ENCODE data around the gene C10orf62. TPM values are rescaled to one million over a fixed set of nuclear protein-coding genes. Genes with fewer than 3 reads are reported as not detected.

Gene C10orf62
- total RNA-seq, 1 experiment from 2014 or later = not detected

- H3K4me1 ChIP-seq = peaks cover 17% of the 10 kb centered on the region
- no peaks in the 10 kb centered on the region for H3K36me3 ChIP-seq (ENCODE audit: control insufficient read depth, insufficient read depth, low read length)
- H3K9me3 ChIP-seq = no peaks in the 10 kb centered on the region
- H3K27me3 ChIP-seq (replicated peaks; ENCODE audit: control insufficient read depth, insufficient read depth, low read length) = no peaks in the 10 kb centered on the region
- DNase-seq = no peak
- ChIA-PET CTCF (no interaction called here), POLR2A (no interaction called here)
- no peak overlapping the region for H3K27ac Mint-ChIP-seq (ENCODE audit: unreplicated experiment)
- intact Hi-C loops (cut with micrococcal nuclease; ENCODE audit: unreplicated experiment) = no loop called here
- H3K4me3 ChIP-seq (ENCODE audit: low read depth, low read length) = no peak overlapping the region
- H3K9me3 Mint-ChIP-seq (ENCODE audit: unreplicated experiment) = no peaks in the 10 kb centered on the region
- no peaks in the 10 kb centered on the region for H3K36me3 Mint-ChIP-seq (ENCODE audit: insufficient read depth, unreplicated experiment)
- no peak for TF ChIP-seq CTCF (IDR thresholded peaks at IDR 0.05; ENCODE audit: insufficient read depth in 1 of 2, low read depth in 1 of 2, low read length in 1 of 2, severe bottlenecking in 1 of 2, unreplicated experiment in 1 of 2)
- no peaks in the 10 kb centered on the region for H3K27me3 Mint-ChIP-seq (ENCODE audit: insufficient read depth, unreplicated experiment)
- H3K4me3 Mint-ChIP-seq (ENCODE audit: unreplicated experiment) = no peak overlapping the region
- H3K4me1 Mint-ChIP-seq (ENCODE audit: low read depth, unreplicated experiment) = peaks cover 10% of the 10 kb centered on the region
- no TSS peak for BruUV-seq (replicated peaks)
Measured at GRCh38 chr10:97582169-97582568, 7.4 kb upstream of the C10orf62 start.

DNA sequence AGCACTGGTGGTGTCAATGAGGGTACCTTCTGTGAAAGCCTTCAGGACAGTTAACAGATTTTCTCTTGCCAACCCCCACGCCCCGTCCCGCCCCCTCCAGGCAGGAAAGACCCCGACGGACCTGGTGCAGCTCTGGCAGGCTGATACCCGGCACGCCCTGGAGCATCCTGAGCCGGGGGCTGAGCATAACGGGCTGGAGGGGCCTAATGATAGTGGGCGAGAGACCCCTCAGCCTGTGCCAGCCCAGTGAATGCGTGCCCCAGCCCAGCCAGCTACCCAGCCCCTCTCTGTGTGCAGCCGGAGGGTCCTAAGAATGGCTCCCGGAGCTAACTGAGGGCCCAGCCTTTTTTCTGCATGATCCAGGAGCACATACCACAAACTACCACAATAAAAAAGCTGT lies 6.0 kb upstream of the C10orf62 start:
- H3K9me3 Mint-ChIP-seq (ENCODE audit: unreplicated experiment) = no peaks in the 10 kb centered on the region

DNA sequence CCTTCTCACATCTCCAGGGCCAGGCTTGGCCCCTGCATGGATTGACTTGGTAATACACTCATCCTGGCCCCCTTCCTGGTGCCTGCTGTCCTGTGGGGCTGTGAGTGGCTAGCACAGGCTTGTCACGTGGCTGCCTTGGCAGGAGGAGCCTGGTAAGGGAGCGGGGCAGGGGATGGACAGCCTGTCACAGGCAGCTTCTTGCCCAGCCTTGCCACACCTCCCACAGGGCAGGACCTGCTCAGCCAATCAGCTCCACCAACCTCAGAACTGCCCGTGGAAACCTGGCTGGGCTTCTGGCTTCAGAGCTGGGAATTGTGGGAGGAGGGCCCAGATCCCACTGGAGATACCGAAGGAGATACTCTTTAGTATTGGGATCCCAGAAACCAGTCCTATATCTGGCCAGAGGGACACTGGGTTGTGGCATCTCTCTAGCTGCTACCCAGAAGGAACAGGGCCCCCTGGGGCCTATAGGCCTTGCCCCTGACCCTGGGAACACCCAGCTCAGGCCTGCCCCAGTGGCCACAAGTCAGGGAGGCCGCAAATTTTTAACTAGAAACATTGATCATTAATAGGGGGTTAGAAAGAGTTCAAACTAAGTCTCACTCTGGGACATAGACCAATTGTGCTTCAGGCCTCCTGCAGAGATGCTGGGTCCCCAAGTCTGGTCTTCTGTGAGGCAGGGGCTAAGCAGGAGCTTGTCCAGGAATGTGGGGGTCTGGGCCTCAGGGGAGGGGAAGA lies 5.3 kb upstream of the C10orf62 start, which contains the start of gene HOGA1:
Gene HOGA1 (plus strand): TSS at position 330 of the 738 bp plus-strand sequence. CDS start 315 bp downstream, at position 645.
- Mint-ChIP-seq H3K27ac (ENCODE audit: unreplicated experiment) (peak within 1 kb of the TSS; percentile 21), H3K9me3 (ENCODE audit: unreplicated experiment) (no peaks in the 10 kb centered on the region), H3K27me3 (ENCODE audit: insufficient read depth, unreplicated experiment) (no peaks in the 10 kb centered on the region), H3K36me3 (ENCODE audit: insufficient read depth, unreplicated experiment) (no peaks in the 10 kb centered on the region), H3K4me1 (ENCODE audit: low read depth, unreplicated experiment) (peaks cover 10% of the 10 kb centered on the region), H3K4me3 (ENCODE audit: unreplicated experiment) (no peak within 1 kb of the TSS)
- TF ChIP-seq CTCF (IDR thresholded peaks at IDR 0.05; ENCODE audit: insufficient read depth in 1 of 2, low read depth in 1 of 2, low read length in 1 of 2, severe bottlenecking in 1 of 2, unreplicated experiment in 1 of 2) = no peak
- Histone ChIP-seq H3K4me1 (peaks cover 25% of the 10 kb centered on the region), H3K4me3 (ENCODE audit: low read depth, low read length) (no peak within 1 kb of the TSS), H3K36me3 (ENCODE audit: control insufficient read depth, insufficient read depth, low read length) (no peaks in the 10 kb centered on the region), H3K27me3 (replicated peaks; ENCODE audit: control insufficient read depth, insufficient read depth, low read length) (no peaks in the 10 kb centered on the region), H3K9me3 (no peaks in the 10 kb centered on the region)
- intact Hi-C loops (cut with micrococcal nuclease; ENCODE audit: unreplicated experiment) = no loop called here
- no TSS peak for BruUV-seq (replicated peaks)
- ChIA-PET POLR2A (no interaction called here), CTCF (interaction anchor here (1.1 to 2.6 kb wide), 2 partner anchors 12 to 99 kb away, joined by 3 to 15 read pairs; partner anchors contain the start of gene ANKRD2)
- DNase-seq = peak; percentile 28 to 62

More for the DNA sequence above, 6.0 kb upstream of the C10orf62 start:
- TF ChIP-seq CTCF (IDR thresholded peaks at IDR 0.05; ENCODE audit: insufficient read depth in 1 of 2, low read depth in 1 of 2, low read length in 1 of 2, severe bottlenecking in 1 of 2, unreplicated experiment in 1 of 2) = no peak
- intact Hi-C loops (cut with micrococcal nuclease; ENCODE audit: unreplicated experiment) = no loop called here
- ChIA-PET CTCF (interaction anchor here (2.6 kb wide), 1 partner anchor 11 kb away, joined by 15 read pairs; the partner anchor contains the start of gene ANKRD2), POLR2A (no interaction called here)
- Mint-ChIP-seq H3K27ac (ENCODE audit: unreplicated experiment) (no peak overlapping the region), H3K27me3 (ENCODE audit: insufficient read depth, unreplicated experiment) (no peaks in the 10 kb centered on the region), H3K4me3 (ENCODE audit: unreplicated experiment) (no peak overlapping the region), H3K4me1 (ENCODE audit: low read depth, unreplicated experiment) (peaks cover 10% of the 10 kb centered on the region), H3K36me3 (ENCODE audit: insufficient read depth, unreplicated experiment) (no peaks in the 10 kb centered on the region)
- BruUV-seq (replicated peaks) = no TSS peak
- Histone ChIP-seq H3K9me3 (no peaks in the 10 kb centered on the region), H3K4me1 (peaks cover 20% of the 10 kb centered on the region), H3K27me3 (replicated peaks; ENCODE audit: control insufficient read depth, insufficient read depth, low read length) (no peaks in the 10 kb centered on the region), H3K36me3 (ENCODE audit: control insufficient read depth, insufficient read depth, low read length) (no peaks in the 10 kb centered on the region), H3K4me3 (ENCODE audit: low read depth, low read length) (no peak overlapping the region)
- DNase-seq = no peak

Data from Caco-2 (cell line).